Liver (tissue), 3 donors: ENCODE results near the gene SP4.

Experiments used
- EGR1 ChIP-seq, 2 donors: IDR thresholded peaks; 2 replicates each; pipeline ENCODE4 v1.6.1; 2016 to 2018; ENCODE audit warnings: antibody characterized with exemption in 2 of 2, low read depth in 2 of 2
- GABPA ChIP-seq, 2 donors: IDR thresholded peaks in 1 of 2; conservative IDR thresholded peaks in 1 of 2; 2 replicates each; pipeline ENCODE4 v1.6.1; 2016; ENCODE audit warnings: antibody characterized with exemption in 2 of 2, mild to moderate bottlenecking in 1 of 2, moderate library complexity in 1 of 2
- HNF4A ChIP-seq, 2 donors: conservative IDR thresholded peaks; 2 replicates each; pipeline ENCODE4 v1.6.1; 2016; ENCODE audit warnings: antibody characterized with exemption in 2 of 2, mild to moderate bottlenecking in 2 of 2
- RAD21 ChIP-seq, 2 donors: IDR thresholded peaks; 2 replicates each; pipeline ENCODE4 v1.6.1; 2016; ENCODE audit warnings: antibody characterized with exemption in 2 of 2, mild to moderate bottlenecking in 2 of 2
- SP1 ChIP-seq: IDR thresholded peaks from 2 replicates; pipeline ENCODE4 v1.6.1; 2018; ENCODE audit warnings: antibody characterized with exemption, mild to moderate bottlenecking
- YY1 ChIP-seq: IDR thresholded peaks from 2 replicates; pipeline ENCODE4 v1.6.1; 2016; ENCODE audit warnings: antibody characterized with exemption, mild to moderate bottlenecking
- TF ChIP-seq, protein P1 (sequence below): IDR thresholded peaks from 2 replicates; pipeline ENCODE4 v1.6.1; 2016; ENCODE audit warnings: antibody characterized with exemption
- TF ChIP-seq, protein P2 (sequence below): fragments of 150-350 bp; IDR thresholded peaks from 2 replicates; pipeline ENCODE4 v1.5.1; 2017; ENCODE audit warnings: improper control_type of control experiment, low read depth, low read length; ENCODE audit not compliant: missing input control
- TF ChIP-seq, protein P3 (sequence below): IDR thresholded peaks from 2 replicates; pipeline ENCODE4 v1.6.1; 2016; ENCODE audit warnings: antibody characterized with exemption, mild to moderate bottlenecking
- TF ChIP-seq, protein P4 (sequence below): IDR thresholded peaks from 2 replicates; pipeline ENCODE4 v1.6.1; 2016; ENCODE audit warnings: antibody characterized with exemption
- donor health status: healthy.
- donor health status: healthy.

DNA sequence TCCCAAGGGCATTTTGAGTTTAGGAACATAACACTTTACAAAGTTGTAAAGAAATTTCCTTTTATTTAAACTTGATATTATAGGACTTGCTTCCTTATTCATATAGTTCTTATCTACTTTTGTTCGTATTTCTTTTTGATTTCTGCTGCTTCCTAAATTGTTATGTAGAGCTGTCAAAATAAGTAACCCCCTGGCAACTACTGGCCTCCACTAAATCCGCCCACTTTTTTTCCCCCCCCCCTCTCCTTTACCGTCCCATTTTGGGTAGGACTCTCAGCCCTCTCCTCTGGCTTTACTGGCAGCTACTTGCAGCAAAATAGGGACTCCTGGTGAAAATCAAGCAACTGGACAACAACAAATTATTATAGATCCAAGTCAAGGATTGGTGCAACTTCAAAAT lies 1.1 kb downstream of the SP4 start:
- TF ChIP-seq, protein P1, sequence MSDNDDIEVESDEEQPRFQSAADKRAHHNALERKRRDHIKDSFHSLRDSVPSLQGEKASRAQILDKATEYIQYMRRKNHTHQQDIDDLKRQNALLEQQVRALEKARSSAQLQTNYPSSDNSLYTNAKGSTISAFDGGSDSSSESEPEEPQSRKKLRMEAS: no peak
- no peak for TF ChIP-seq RAD21 (IDR thresholded peaks at IDR 0.05)
- TF ChIP-seq, protein P2, sequence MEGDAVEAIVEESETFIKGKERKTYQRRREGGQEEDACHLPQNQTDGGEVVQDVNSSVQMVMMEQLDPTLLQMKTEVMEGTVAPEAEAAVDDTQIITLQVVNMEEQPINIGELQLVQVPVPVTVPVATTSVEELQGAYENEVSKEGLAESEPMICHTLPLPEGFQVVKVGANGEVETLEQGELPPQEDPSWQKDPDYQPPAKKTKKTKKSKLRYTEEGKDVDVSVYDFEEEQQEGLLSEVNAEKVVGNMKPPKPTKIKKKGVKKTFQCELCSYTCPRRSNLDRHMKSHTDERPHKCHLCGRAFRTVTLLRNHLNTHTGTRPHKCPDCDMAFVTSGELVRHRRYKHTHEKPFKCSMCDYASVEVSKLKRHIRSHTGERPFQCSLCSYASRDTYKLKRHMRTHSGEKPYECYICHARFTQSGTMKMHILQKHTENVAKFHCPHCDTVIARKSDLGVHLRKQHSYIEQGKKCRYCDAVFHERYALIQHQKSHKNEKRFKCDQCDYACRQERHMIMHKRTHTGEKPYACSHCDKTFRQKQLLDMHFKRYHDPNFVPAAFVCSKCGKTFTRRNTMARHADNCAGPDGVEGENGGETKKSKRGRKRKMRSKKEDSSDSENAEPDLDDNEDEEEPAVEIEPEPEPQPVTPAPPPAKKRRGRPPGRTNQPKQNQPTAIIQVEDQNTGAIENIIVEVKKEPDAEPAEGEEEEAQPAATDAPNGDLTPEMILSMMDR: no peak
- no peak for TF ChIP-seq YY1
- no peak for TF ChIP-seq GABPA (IDR thresholded peaks at IDR 0.05 in 1 of 2, conservative IDR thresholded peaks at IDR 0.05 in 1 of 2)
- no peak for TF ChIP-seq EGR1 (IDR thresholded peaks at IDR 0.05; ENCODE audit: low read depth in 2 of 2)
- TF ChIP-seq, protein P3, sequence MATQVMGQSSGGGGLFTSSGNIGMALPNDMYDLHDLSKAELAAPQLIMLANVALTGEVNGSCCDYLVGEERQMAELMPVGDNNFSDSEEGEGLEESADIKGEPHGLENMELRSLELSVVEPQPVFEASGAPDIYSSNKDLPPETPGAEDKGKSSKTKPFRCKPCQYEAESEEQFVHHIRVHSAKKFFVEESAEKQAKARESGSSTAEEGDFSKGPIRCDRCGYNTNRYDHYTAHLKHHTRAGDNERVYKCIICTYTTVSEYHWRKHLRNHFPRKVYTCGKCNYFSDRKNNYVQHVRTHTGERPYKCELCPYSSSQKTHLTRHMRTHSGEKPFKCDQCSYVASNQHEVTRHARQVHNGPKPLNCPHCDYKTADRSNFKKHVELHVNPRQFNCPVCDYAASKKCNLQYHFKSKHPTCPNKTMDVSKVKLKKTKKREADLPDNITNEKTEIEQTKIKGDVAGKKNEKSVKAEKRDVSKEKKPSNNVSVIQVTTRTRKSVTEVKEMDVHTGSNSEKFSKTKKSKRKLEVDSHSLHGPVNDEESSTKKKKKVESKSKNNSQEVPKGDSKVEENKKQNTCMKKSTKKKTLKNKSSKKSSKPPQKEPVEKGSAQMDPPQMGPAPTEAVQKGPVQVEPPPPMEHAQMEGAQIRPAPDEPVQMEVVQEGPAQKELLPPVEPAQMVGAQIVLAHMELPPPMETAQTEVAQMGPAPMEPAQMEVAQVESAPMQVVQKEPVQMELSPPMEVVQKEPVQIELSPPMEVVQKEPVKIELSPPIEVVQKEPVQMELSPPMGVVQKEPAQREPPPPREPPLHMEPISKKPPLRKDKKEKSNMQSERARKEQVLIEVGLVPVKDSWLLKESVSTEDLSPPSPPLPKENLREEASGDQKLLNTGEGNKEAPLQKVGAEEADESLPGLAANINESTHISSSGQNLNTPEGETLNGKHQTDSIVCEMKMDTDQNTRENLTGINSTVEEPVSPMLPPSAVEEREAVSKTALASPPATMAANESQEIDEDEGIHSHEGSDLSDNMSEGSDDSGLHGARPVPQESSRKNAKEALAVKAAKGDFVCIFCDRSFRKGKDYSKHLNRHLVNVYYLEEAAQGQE: no peak
- TF ChIP-seq, protein P4, sequence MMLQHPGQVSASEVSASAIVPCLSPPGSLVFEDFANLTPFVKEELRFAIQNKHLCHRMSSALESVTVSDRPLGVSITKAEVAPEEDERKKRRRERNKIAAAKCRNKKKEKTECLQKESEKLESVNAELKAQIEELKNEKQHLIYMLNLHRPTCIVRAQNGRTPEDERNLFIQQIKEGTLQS: no peak
- no peak for TF ChIP-seq SP1
- no peak for TF ChIP-seq HNF4A (conservative IDR thresholded peaks at IDR 0.05)
